Measurements from ENCODE around the gene S100B.
"Not testable (repeated sequence)": the region's sequence is repeated elsewhere in the genome, so short reads cannot be mapped to it uniquely, and the experiment has no call there.

The S100B gene

DNA sequence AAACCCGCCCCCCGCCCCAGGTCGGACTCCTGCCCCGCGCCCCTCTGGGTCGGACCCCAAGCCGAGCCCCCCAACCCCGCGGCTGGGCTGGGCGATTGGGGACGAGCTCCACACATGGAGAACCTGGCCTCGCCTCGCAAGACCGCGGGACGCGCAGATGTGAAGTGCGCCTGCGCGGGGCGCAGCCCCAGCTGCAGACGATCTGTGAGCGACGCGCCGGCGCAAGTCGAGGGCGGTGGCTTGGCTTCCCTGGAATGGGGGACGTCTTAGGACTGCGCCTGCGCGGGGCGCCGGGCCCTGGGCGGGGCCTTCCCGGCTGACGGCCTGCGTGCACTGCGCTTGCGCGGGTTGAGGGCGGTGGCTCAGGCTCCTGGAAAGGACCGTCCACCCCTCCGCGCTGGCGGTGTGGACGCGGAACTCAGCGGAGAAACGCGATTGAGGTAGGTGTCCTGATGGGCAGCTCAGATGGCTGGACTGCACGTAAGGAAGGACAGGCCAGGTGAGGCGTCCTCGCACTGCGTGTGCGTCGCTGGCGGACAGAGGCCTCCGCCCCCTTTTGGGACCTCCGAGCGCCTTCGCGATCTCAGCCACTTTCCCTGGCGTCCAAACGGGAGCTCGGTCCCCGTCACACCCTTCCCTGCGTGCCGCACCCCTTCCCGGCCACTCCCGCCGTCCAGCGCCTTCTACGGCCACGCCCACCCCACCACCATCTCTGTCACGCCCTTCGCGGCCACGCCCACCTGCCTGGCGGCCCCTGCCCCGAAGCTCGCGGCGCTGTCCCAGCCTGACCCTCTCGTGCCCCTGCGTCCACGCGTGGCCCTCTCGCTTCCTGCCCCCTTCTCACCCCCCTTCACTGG lies 30.7 kb upstream of the S100B start, which contains the start of gene PRMT2:
Gene PRMT2, plus strand, starts transcription at position 351 of the 857 bp plus-strand sequence. CDS start 1,278 bp downstream, outside the sequence.
- DNase-seq (ENCODE audit: insufficient read length, low spot score) (peak; percentile 99), FAIRE-seq (no peak)
- TF ChIP-seq, protein P1, sequence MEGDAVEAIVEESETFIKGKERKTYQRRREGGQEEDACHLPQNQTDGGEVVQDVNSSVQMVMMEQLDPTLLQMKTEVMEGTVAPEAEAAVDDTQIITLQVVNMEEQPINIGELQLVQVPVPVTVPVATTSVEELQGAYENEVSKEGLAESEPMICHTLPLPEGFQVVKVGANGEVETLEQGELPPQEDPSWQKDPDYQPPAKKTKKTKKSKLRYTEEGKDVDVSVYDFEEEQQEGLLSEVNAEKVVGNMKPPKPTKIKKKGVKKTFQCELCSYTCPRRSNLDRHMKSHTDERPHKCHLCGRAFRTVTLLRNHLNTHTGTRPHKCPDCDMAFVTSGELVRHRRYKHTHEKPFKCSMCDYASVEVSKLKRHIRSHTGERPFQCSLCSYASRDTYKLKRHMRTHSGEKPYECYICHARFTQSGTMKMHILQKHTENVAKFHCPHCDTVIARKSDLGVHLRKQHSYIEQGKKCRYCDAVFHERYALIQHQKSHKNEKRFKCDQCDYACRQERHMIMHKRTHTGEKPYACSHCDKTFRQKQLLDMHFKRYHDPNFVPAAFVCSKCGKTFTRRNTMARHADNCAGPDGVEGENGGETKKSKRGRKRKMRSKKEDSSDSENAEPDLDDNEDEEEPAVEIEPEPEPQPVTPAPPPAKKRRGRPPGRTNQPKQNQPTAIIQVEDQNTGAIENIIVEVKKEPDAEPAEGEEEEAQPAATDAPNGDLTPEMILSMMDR (IDR thresholded peaks at IDR 0.05; ENCODE audit: insufficient read depth, missing control alignments), result no peak

- TF ChIP-seq, protein P1 (IDR thresholded peaks at IDR 0.05; ENCODE audit: insufficient read depth, missing control alignments), result peak; percentile 24
- DNase-seq (ENCODE audit: insufficient read length, low spot score), result no peak
- FAIRE-seq, result no peak
Measured at GRCh38 chr21:46634966-46635323, 30.1 kb upstream of the S100B start.

DNA sequence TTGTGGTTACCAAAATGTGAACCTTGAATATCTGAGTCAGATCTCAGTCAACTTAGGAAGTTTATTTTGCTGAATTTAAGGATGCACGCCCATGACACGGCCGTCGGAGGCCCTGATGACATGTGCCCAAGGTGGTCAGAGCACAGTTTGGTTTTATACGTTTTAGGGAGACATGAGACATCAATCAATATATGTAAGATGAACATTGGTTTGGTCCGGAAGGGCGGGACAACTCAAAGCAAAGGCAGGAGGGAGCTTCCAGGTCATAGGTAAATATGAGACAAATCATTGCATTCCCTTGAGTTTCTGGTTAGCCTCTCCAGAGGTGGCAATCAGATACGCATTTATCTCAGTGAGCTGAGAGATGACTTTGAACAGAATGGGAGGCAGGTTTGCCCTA lies 29.5 kb upstream of the S100B start:
- DNase-seq (ENCODE audit: insufficient read length, low spot score), result no peak
- FAIRE-seq, result no peak
- TF ChIP-seq, protein P1 (IDR thresholded peaks at IDR 0.05; ENCODE audit: insufficient read depth, missing control alignments), result no peak

- FAIRE-seq (no peak), DNase-seq (ENCODE audit: insufficient read length, low spot score) (no peak)
- TF ChIP-seq, protein P1 (IDR thresholded peaks at IDR 0.05; ENCODE audit: insufficient read depth, missing control alignments), result no peak
Measured at GRCh38 chr21:46633566-46633965, 28.7 kb upstream of the S100B start.

DNA sequence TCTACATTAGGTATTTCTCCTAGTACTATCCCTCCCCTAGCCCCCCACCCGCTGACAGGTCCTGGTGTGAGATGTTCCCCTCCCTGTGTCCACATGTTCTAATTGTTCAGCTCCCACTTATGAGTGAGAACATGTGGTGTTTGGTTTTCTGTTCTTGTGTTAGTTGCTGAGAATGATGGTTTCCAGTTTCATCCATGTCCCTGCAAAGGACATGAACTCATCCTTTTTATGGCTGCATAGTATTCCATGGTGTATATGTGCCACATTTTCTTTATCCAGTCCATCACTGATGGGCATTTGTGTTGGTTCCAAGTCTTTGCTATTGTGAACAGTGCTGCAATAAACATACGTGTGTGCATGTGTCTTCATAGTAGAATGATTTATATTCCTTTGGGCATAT lies 26.0 kb upstream of the S100B start:
- not testable (repeated sequence) for DNase-seq (ENCODE audit: insufficient read length, low spot score); FAIRE-seq

- TF ChIP-seq, protein P1 (IDR thresholded peaks at IDR 0.05; ENCODE audit: insufficient read depth, missing control alignments), result no peak
- FAIRE-seq (no peak), DNase-seq (ENCODE audit: insufficient read length, low spot score) (no peak)
Measured at GRCh38 chr21:46628868-46629267, 24.0 kb upstream of the S100B start.

DNA sequence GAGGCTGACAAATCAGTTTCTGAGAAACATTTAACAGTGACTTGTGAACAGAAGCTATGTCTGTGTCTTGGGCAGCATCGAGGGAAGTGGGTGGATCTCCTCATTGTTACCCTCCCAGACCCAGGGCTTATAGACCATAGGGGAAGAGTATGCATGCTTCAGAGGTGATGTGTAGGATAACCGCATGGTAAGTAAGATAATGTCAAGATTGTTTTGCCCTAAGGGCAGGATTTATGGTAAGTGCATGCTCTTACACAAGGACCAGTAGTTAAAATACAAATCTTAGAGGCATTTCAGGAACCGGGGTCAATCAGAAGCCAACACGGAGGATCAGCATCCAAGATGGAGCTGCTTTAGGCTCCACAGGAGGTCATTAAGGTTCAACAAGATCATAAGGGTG lies 22.8 kb upstream of the S100B start:
- DNase-seq (ENCODE audit: insufficient read length, low spot score) (no peak), FAIRE-seq (no peak)
- TF ChIP-seq, protein P1 (IDR thresholded peaks at IDR 0.05; ENCODE audit: insufficient read depth, missing control alignments), result no peak
